SK-N-SH (cell line): ENCODE measurements around the gene RGS9. TPM values are rescaled to one million over a fixed set of nuclear protein-coding genes. Genes with fewer than 3 reads are reported as not detected.

ENCODE experiments used
- CTCF ChIA-PET: fragments of 300-600, 350-600 bp; formaldehyde crosslinking; extraction: SDS; loops from one replicate; lab custom pipeline; 2021; lab: Yijun Ruan, JAX
- POLR2A ChIA-PET: fragments of 350-600 bp; sonication (Branson Sonifier 250); formaldehyde crosslinking; extraction: SDS; loops from one replicate; lab custom pipeline; 2020; ENCODE audit warnings: antibody characterized with exemption, inconsistent platforms; lab: Yijun Ruan, JAX
- DNase-seq: peaks from one replicate; pipeline ENCODE4 v3.0.0; 2012
- H2AFZ ChIP-seq: fragments of 200-600 bp; sonication (generic); 2 replicates; pipeline ENCODE4 v1.8.1; 2016; ENCODE audit warnings: antibody characterized with exemption, mild to moderate bottlenecking, low read depth
- H3F3A ChIP-seq: fragments of 200-600 bp; sonication (generic); replicated peaks from 2 replicates; pipeline ENCODE3; 2016; ENCODE audit warnings: antibody characterized with exemption, mild to moderate bottlenecking; ENCODE audit not compliant: insufficient read depth
- H3K27ac ChIP-seq, 2 experiments: fragments of 200-500 bp in 1 of 2; fragments of 200-600 bp in 1 of 2; sonication (Bioruptor generic) in 1 of 2; sonication (generic), shearing (Covaris generic) in 1 of 2; 2 replicates each; pipeline versions ENCODE4 v1.5.1 to v1.6.1; 2014 to 2016; ENCODE audit warnings: low read depth in 2 of 2, inconsistent platforms in 1 of 2, low read length in 1 of 2, mild to moderate bottlenecking in 1 of 2, mixed read lengths in 1 of 2
- H3K27me3 ChIP-seq: fragments of 200-600 bp; sonication (generic), shearing (Covaris generic); 2 replicates; pipeline ENCODE4 v1.6.1; 2016; ENCODE audit warnings: mixed run types; ENCODE audit not compliant: insufficient read depth
- H3K36me3 ChIP-seq, 2 experiments: fragments of 200-500 bp in 1 of 2; fragments of 200-600 bp in 1 of 2; sonication (Bioruptor generic) in 1 of 2; sonication (generic) in 1 of 2; replicated peaks in 1 of 2; 2 replicates each; pipeline versions ENCODE3 to v1.5.1; 2014 to 2016; ENCODE audit warnings: low read length in 1 of 2, mild to moderate bottlenecking in 1 of 2; ENCODE audit not compliant: insufficient read depth in 2 of 2, control insufficient read depth in 1 of 2
- H3K4me1 ChIP-seq, 2 experiments: fragments of 200-500 bp in 1 of 2; fragments of 200-600 bp in 1 of 2; sonication (Bioruptor generic) in 1 of 2; sonication (generic), shearing (Covaris generic) in 1 of 2; 2 replicates each; pipeline versions ENCODE4 v1.5.1 to v1.6.1; 2014 to 2016; ENCODE audit warnings: low read depth in 1 of 2, low read length in 1 of 2, mixed run types in 1 of 2; ENCODE audit not compliant: insufficient read depth in 2 of 2, control insufficient read depth in 1 of 2
- H3K4me2 ChIP-seq: fragments of 200-600 bp; sonication (generic), shearing (Covaris generic); 2 replicates; pipeline ENCODE4 v1.6.1; 2017; ENCODE audit warnings: mixed run types
- H3K4me3 ChIP-seq, 2 experiments: fragments of 200-500 bp in 1 of 2; fragments of 200-600 bp in 1 of 2; sonication (Bioruptor generic) in 1 of 2; sonication (generic), shearing (Covaris generic) in 1 of 2; 2 replicates each; pipeline versions ENCODE4 v1.5.1 to v1.8.1; 2014 to 2016; ENCODE audit warnings: low read depth in 2 of 2, inconsistent platforms in 1 of 2, low read length in 1 of 2, mild to moderate bottlenecking in 1 of 2, mixed read lengths in 1 of 2, moderate library complexity in 1 of 2
- H3K79me2 ChIP-seq: fragments of 200-600 bp; sonication (generic); 2 replicates; pipeline ENCODE4 v1.8.1; 2017; ENCODE audit warnings: mild to moderate bottlenecking; ENCODE audit not compliant: insufficient read depth
- H3K9ac ChIP-seq: fragments of 200-600 bp; sonication (generic); 2 replicates; pipeline ENCODE4 v1.6.1; 2017; ENCODE audit warnings: mixed run types
- H3K9me2 ChIP-seq: fragments of 200-600 bp; sonication (generic); 2 replicates; pipeline ENCODE4 v1.6.1; 2017; ENCODE audit warnings: mixed run types
- H3K9me3 ChIP-seq: fragments of 200-600 bp; sonication (generic); 2 replicates; pipeline ENCODE4 v1.6.1; 2017; ENCODE audit warnings: mixed run types, mild to moderate bottlenecking, moderate library complexity
- H4K20me1 ChIP-seq: fragments of 200-600 bp; sonication (generic); 2 replicates; pipeline ENCODE4 v1.6.1; 2017; ENCODE audit warnings: mild to moderate bottlenecking, mixed run types; ENCODE audit not compliant: insufficient read depth
- ELF1 ChIP-seq: IDR thresholded peaks from 2 replicates; pipeline ENCODE4 v1.4.0; 2012
- EP300 ChIP-seq, 2 experiments: IDR thresholded peaks; 2 replicates each; pipeline versions ENCODE4 v1.4.0 to v1.6.1; 2012; ENCODE audit warnings: borderline replicate concordance in 1 of 2, low read depth in 1 of 2, low read length in 1 of 2
- FOXJ3 ChIP-seq: sonication (generic); formaldehyde crosslinking; IDR thresholded peaks from 2 replicates; pipeline ENCODE4 v1.5.1; 2020; ENCODE audit warnings: mild to moderate bottlenecking, missing genetic modification reagents
- FOXM1 ChIP-seq: IDR thresholded peaks from 2 replicates; pipeline ENCODE4 v1.4.0; 2012; ENCODE audit warnings: low read depth, mild to moderate bottlenecking
- GABPA ChIP-seq: IDR thresholded peaks from 2 replicates; pipeline ENCODE4 v1.4.0; 2012; ENCODE audit warnings: low read depth, mild to moderate bottlenecking
- GATA2 ChIP-seq: sonication (generic); formaldehyde crosslinking; IDR thresholded peaks from 2 replicates; pipeline ENCODE4 v1.5.0; 2020; ENCODE audit warnings: mild to moderate bottlenecking, missing genetic modification reagents
- IRF3 ChIP-seq: fragments of 150-350 bp; IDR thresholded peaks from 2 replicates; pipeline ENCODE4 v1.6.1; 2016; ENCODE audit warnings: mild to moderate bottlenecking, low read depth, low read length
- JUND ChIP-seq: IDR thresholded peaks from 2 replicates; pipeline ENCODE4 v1.4.0; 2012
- MXI1 ChIP-seq: IDR thresholded peaks from 2 replicates; pipeline ENCODE4 v1.6.1; 2012; ENCODE audit warnings: mild to moderate bottlenecking, low read depth, low read length, improper control_type of control experiment
- NFIC ChIP-seq: IDR thresholded peaks from 2 replicates; pipeline ENCODE4 v1.4.0; 2012; ENCODE audit warnings: borderline replicate concordance
- NRF1 ChIP-seq: IDR thresholded peaks from 2 replicates; pipeline ENCODE4 v1.6.1; 2012; ENCODE audit warnings: low read depth, mild to moderate bottlenecking, low read length
- PBX3 ChIP-seq: IDR thresholded peaks from 2 replicates; pipeline ENCODE4; 2012
- POLR2AphosphoS5 ChIP-seq: IDR thresholded peaks from 2 replicates; pipeline ENCODE4 v1.6.1; 2012; ENCODE audit warnings: low read depth, low read length
- RAD21 ChIP-seq: IDR thresholded peaks from 2 replicates; pipeline ENCODE4 v1.6.1; 2012; ENCODE audit warnings: mild to moderate bottlenecking, low read length
- RCOR1 ChIP-seq: fragments of 150-350 bp; IDR thresholded peaks from 2 replicates; pipeline ENCODE4 v1.6.1; 2017; ENCODE audit warnings: antibody characterized with exemption, low read length
- RFX5 ChIP-seq: IDR thresholded peaks from 2 replicates; pipeline ENCODE4 v1.6.1; 2012; ENCODE audit warnings: mild to moderate bottlenecking, improper control_type of control experiment, low read length
- SIN3A ChIP-seq: IDR thresholded peaks from 2 replicates; pipeline ENCODE4 v1.6.1; 2012; ENCODE audit warnings: low read depth, mild to moderate bottlenecking, low read length, moderate library complexity, borderline replicate concordance
- SMC3 ChIP-seq: IDR thresholded peaks from 2 replicates; pipeline ENCODE4 v1.6.1; 2012; ENCODE audit warnings: low read depth, low read length, improper control_type of control experiment
- USF1 ChIP-seq: IDR thresholded peaks from 2 replicates; pipeline ENCODE4 v1.4.0; 2012; ENCODE audit warnings: low read depth, borderline replicate concordance
- WGBS: methylation state at CpG from one replicate; pipeline ENCODE4 v1.1.6; 2017; ENCODE audit warnings: low lambda C conversion rate; 5-methylcytosine and 5-hydroxymethylcytosine counted together
- polyA plus RNA-seq, 3 experiments: library from polyadenylated mRNA; depleted of rRNA; stranded (reverse); fragments of >200 nt; gene quantifications; 2 replicates each; pipeline ENCODE4 v1.2.3, GENCODE V29; 2012

The RGS9 gene
- polyA plus RNA-seq, 1 of the 3 experiments (the other 2 are of a cell fraction) = 1.4 TPM

DNA sequence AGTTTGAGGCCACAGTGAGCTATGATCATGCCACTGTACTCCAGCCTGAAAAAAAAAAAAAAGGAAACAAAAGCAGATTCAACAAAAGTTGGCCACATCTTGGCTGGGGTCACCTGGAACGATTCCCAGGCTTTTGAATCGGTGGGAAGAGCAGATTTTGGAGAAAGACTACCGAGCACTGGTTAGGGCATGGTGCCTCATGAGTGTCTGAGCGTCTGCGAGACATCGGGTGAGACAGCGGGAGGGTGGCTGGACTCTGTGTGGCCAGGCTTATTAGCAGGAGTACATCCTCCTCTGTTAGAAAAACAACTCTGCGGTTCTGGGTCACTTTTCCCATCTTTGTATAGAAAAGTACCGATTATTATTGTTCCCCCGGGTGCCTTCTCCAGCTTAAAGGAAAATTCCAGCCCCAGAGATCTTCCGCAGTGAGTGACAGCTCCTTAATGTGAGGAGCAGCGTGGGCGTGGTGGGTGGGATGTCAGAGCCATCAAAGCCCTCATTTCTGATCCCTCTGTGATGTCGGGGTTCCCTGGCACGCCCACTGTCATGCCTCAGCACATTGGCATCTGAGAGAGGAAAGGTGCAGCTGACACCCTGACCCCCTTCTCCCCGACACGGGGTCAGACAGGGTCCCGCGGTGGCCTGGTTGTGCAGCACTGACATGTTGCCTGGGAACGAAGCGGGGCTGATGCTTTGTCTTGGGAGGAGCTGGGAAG lies 6.9 kb downstream of the RGS9 start:
- Histone ChIP-seq H4K20me1 (no peaks in the 10 kb centered on the region), H3K4me3 (no peak overlapping the region), H3K79me2 (no peaks in the 10 kb centered on the region), H2AFZ (no peak overlapping the region), H3K27ac (no peak overlapping the region), H3F3A (no peaks in the 10 kb centered on the region), H3K4me1 (peaks cover 0 to 4% of the 10 kb centered on the region in 2 experiments; a peak in 1 of 4 replicates), H3K9ac (no peak overlapping the region), H3K9me2 (no peaks in the 10 kb centered on the region), H3K27me3 (peaks cover 6% of the 10 kb centered on the region; the same call in 1 of the 2 replicates), H3K4me2 (no peak overlapping the region), H3K9me3 (no peaks in the 10 kb centered on the region), H3K36me3 (no peaks in the 10 kb centered on the region)
- 68% methylated on average over 21 of the region's 21 CpGs for WGBS
- CTCF ChIA-PET = interaction anchor here (1.0 to 1.5 kb wide), 3 partner anchors 8 to 44 kb away, joined by 3 to 8 read pairs (median 4); no protein-coding TSS in a partner anchor
- TF ChIP-seq GABPA = no peak
- no peak for TF ChIP-seq SIN3A
- TF ChIP-seq RFX5 = no peak
- no peak for TF ChIP-seq SMC3
- no peak for TF ChIP-seq PBX3
- TF ChIP-seq GATA2 = no peak
- no peak for TF ChIP-seq FOXJ3 (CRISPR knock-in tag)
- TF ChIP-seq RAD21 = no peak
- no peak for TF ChIP-seq IRF3
- no peak for TF ChIP-seq POLR2AphosphoS5
- no peak for TF ChIP-seq JUND
- TF ChIP-seq ELF1 = no peak
- no peak for TF ChIP-seq RCOR1
- no peak for TF ChIP-seq MXI1
- no peak for TF ChIP-seq NRF1
- TF ChIP-seq NFIC = no peak
- no peak for TF ChIP-seq FOXM1
- TF ChIP-seq USF1 = no peak
- TF ChIP-seq EP300 (IDR thresholded peaks at IDR 0.05; ENCODE audit: borderline replicate concordance in 1 of 2, low read depth in 1 of 2, low read length in 1 of 2) = no peak
- DNase-seq = no peak
- POLR2A ChIA-PET = interaction anchor here (0.6 kb wide), 1 partner anchor 300 kb away, joined by 3 read pairs; no protein-coding TSS in a partner anchor
